ENCODE data around the gene MAN2A1.
"Not testable (repeated sequence)": the region's sequence is repeated elsewhere in the genome, so short reads cannot be mapped to it uniquely, and the experiment has no call there.

Gene MAN2A1

GRCh38 chr5:109826426-109826825, 136.7 kb downstream of the MAN2A1 start:
- no peak for DNase-seq (ENCODE audit: low read depth in 2 of 2)

DNA sequence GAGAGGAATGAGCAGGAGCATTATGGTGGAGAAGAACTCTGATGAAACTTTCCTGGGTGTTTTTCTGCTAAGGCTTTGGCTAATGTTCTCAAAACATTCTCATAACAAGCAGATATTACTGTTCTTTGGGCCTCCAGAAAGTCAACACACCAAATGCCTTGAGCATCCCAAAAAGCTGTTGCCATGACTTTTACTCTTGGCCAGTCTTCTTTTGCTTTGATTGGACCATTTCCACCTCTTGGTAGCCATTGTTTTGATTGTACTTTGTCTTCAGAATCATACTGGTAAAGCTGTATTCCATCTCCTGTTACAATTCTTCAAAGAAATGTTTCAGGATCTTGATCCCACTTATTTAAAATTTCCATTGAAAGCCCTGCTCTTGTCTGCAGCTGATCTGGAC, 139.6 kb downstream of the MAN2A1 start:
- DNase-seq (ENCODE audit: low read depth in 2 of 2): no peak

DNA sequence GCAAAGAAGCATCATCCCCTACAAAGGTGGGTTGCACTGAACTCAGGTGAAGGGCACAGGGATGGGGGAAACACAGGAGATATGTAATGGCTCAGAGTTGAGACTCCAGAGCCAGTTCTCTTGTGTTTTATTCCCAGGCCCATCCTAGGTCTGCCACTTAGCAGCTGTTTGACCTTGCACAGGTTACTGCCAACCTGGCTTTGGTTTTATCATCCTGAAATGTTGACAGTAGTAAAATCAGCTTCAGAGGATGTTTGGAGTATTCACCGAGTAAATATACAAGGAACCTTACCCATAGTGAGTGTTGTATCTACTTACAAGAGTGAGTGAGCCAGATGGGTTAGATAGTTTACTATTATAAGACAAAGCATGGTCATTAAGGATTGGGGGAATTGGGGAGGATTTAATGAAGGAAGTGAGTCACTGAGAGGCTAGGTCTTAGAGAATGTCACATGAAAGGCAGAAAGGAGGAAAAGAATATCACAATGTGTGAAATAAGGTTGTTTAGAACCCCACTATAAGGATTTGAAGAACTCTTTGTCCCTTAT, 141.3 kb downstream of the MAN2A1 start:
- DNase-seq (ENCODE audit: low read depth in 2 of 2): no peak

- not testable (repeated sequence) for DNase-seq (ENCODE audit: low read depth in 2 of 2)
Measured at GRCh38 chr5:109832207-109833188, 142.8 kb downstream of the MAN2A1 start.

DNA sequence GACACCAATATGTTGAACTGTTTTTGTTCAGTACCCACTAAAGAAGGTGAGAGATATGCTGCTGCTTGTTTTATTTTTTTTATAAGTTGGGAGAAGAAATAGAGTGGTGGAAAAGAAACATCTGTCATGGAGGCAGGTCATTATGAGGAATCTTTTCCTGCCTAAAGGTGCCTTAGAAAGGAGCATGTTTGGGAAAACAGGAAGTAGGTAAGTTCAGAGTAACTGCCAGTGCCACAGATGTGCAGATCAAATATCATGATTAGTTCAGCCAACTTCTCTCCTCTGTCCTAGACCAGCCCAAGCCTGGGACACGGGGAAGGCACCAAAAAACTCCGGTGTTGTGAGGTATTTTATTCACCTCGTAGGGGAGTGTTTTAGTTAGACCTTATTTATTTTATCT, 144.2 kb downstream of the MAN2A1 start:
- DNase-seq (ENCODE audit: low read depth in 2 of 2): no peak

- DNase-seq (ENCODE audit: low read depth in 2 of 2): no peak
Measured at GRCh38 chr5:109836280-109836679, 146.6 kb downstream of the MAN2A1 start.

DNA sequence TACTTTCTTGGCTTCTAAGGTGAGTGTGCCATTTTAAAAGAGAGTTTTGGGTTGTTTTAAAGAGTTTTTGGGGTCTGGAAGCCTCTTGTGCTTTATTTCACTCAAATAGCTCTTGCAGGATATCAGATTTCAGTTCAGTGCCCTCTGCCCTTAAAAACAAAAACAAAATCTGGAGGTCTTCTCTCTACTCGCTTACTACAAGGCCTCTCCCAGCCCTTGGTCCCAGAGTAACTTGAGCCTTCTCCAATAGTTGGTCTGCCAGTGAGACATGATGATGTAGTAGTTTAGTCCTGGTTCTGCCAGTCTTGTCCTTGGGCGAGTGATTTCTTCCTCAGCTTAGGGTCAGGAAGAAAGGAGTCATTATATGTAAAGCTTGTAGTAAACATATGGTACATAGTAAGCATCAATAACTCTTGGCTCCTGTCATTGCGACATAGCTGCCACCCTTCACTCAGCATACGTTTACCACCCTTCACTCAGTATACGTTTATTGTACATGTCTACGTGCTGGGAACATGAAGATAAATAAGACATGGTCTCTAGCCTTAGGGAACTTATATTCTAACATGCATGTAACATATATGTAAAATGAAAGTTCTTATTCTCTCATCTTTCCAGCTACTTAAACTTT, 147.6 kb downstream of the MAN2A1 start:
- no peak for DNase-seq (ENCODE audit: low read depth in 2 of 2)

DNA sequence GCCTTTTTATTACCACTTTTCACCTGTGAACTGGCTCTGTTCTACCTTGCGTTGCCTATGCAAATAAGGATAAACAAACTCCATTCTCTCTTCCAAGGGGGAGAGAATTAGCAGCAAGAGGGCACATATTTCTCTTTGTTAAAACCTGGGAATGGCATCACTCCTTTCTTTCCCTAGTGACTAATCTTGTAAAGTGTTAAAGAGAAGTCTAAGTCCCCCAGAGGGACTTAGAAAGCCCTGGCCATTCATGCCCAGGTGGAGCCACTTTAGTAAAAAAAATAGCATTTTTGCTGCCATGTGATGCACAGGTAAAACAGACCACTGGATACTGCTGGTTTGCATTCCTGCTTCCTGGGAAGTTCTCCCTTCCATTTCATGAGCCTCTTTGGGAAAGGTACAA, 148.4 kb downstream of the MAN2A1 start:
- no peak for DNase-seq (ENCODE audit: low read depth in 2 of 2)

GRCh38 chr5:109844148-109844547, 154.4 kb downstream of the MAN2A1 start:
- no peak for DNase-seq (ENCODE audit: low read depth in 2 of 2)

DNA sequence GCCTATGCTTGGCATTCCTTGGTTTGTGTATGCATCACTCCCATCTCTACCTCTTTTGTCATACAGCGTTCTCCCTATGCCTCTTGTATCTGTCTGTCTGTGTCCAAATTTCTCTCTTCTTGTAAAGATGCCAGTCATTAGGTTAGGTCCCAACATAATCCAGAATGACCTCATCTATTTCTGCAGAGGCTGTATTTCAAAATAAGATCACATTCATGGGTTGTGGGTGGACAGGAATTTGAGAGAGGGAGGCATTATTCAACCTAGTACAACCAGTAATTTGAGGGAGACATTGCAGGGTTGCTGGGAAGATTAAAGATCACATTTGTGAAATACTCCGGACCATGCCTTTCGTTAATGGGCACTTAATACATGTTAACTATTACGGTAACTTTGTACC, 155.0 kb downstream of the MAN2A1 start:
- DNase-seq (ENCODE audit: low read depth in 2 of 2): no peak

DNA sequence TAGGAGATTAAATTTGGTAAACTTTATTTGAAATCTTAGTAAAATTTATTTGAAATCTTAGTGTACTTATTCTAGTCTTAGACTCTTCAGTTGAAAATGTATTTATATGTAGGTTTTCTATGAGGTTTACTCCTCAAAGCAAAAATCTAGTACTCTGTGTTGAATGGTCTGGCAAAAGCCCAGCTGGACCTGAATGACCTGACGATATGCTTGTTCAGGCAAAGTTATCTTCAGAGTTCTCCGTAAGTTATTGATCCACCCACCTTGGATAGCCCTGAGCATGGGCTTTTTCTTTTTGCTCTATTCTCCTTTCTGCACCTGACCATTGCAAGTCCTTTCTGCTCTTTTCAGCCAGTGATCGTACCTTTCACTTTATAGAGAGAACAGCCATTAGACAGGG, 158.4 kb downstream of the MAN2A1 start:
- no peak for DNase-seq (ENCODE audit: low read depth in 2 of 2)

DNA sequence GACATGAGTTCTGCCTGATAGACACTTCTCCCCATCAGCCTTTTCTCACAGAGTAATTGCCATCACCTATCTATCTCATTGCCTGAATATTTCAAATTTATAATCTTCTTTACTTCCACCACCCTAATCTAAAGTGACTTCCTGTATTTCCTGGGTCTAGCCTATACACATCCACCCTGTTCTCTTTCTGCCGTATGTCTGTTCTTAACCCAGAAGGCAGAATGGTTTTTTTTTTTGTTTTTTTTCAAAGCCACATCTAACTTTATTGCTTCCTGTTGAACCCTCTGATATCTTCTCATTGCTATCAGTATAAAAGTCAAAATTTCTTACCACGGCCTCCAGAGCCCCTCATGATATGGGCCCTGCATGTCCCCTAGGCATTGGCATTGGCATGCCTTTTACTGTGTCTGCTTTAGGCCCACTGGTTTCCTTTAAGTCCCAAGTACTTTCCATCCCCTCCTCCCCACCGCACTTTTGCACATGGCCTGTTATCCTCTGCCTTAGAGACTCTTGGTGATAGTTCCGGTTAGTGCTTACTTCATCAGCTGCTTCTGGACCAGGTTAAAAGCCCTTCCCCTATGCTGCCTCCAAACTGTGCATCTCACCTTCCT, 159.9 kb downstream of the MAN2A1 start:
- DNase-seq (ENCODE audit: low read depth in 2 of 2): no peak

- DNase-seq (ENCODE audit: low read depth in 2 of 2): no peak
Measured at GRCh38 chr5:109852371-109853155, 162.8 kb downstream of the MAN2A1 start.

GRCh38 chr5:109853377-109853776, 163.7 kb downstream of the MAN2A1 start:
- no peak for DNase-seq (ENCODE audit: low read depth in 2 of 2)

DNA sequence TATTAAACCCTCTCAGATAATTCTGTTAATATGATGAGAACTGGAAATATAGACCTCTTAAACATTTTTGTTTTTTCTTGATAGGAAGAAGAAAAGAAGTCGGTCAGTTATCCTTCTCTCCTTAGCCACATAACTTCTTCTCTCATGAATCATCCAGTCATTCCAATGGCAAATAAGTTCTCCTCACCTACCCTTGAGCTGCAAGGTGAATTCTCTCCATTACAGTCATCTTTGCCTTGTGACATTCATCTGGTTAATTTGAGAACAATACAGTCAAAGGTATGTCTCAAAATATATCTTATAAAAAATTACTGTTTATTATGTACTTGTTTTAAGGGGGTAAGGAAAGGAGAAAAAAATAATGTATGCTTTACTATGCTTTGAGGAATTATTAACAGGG, 165.3 kb downstream of the MAN2A1 start:
- DNase-seq (ENCODE audit: low read depth in 2 of 2): no peak

- no peak for DNase-seq (ENCODE audit: low read depth in 2 of 2)
Measured at GRCh38 chr5:109857405-109858031, 167.8 kb downstream of the MAN2A1 start.

DNA sequence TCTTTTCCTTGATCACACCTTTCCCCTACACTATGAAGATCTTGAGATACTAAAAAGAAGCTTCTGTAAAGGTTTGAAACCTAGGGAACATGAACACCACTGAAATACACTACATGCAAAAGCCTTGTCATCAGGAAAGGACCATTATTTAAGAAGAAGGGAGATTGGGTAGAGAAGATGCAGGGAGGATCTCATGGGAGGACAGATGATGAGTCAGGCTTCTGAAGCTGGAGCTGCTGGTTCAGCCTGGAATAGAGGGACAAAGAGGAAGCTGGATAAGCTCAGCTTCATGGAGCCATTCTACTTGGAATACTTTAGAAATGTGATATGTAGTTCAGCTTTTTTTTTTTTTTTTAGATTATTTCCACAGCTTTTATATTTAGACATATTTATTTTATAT, 169.8 kb downstream of the MAN2A1 start:
- DNase-seq (ENCODE audit: low read depth in 2 of 2): no peak

- no peak for DNase-seq (ENCODE audit: low read depth in 2 of 2)
Measured at GRCh38 chr5:109862301-109862700, 172.6 kb downstream of the MAN2A1 start.

GRCh38 chr5:109863752-109864151, 174.0 kb downstream of the MAN2A1 start:
- no peak for DNase-seq (ENCODE audit: low read depth in 2 of 2)

DNA sequence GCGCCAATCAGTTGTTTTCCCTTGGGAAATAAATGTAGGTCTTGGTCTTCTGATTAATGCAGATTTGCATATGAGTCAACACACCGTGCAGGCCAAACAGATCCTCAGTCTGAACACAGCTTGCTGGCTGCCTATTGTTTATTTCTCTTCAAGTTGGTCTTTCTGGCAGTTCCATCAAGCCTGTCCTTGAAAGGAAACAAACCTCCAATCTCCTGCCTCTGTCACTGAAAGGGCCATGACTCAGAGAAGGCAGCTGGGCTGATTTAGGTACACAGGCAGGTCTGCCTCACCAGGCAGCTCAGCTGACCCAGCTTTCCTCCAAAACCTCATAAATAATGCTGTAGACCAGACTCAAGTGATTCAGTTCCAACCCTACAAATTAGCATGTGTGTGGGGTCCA, 175.9 kb downstream of the MAN2A1 start:
- DNase-seq (ENCODE audit: low read depth in 2 of 2): no peak

GRCh38 chr5:109866051-109866450, 176.3 kb downstream of the MAN2A1 start:
- no peak for DNase-seq (ENCODE audit: low read depth in 2 of 2)
